Activated CD8-positive, alpha-beta memory T cell treated with anti-CD3 and anti-CD28 coated beads, Interleukin-2, amount 50 U/mL, for 4 hours (primary cell): ENCODE measurements around the gene ST7L.
"Not testable (repeated sequence)": the region's sequence is repeated elsewhere in the genome, so short reads cannot be mapped to it uniquely, and the experiment has no call there.

ENCODE experiments used
- DNase-seq: peaks from one replicate; pipeline ENCODE4 v3.0.0-alpha.2; 2020

Gene ST7L

DNA sequence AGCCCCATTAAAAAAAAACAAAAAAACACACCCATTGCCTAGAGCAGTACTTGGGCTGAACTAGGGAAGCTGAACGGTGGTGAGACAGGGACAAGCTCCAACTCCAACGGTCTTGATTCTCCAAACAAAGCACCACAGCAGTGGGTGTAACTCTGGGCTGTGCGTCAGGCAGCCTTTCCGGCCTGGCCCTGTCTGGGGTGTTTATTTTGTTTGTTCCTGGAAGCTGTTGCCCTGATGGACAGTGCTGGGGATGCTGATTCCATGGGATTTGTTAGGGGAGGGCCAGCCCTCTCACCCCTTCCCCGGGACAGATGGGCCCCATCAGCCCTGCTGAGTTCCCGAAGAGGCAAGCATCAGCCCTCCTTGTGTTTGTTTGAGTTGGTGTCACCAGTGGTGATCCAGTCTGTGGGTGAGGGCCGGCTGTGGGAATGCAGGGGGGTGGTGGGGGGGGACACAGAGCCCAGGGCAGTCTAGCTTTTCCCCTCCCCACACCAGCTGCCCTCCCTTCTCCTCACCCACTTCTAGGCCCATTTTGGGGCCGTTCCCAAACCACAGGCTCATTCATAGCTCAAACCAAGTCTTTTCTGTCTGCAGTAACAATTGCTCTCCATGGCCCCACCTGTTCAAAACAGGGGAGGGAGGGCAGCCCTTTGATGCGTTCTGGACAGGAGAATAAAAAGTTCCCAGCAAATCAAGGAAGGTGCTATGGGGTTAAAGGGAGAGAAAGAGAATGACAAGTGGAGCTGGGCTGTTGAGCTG lies 105.7 kb downstream of the ST7L start:
- no peak for DNase-seq

DNA sequence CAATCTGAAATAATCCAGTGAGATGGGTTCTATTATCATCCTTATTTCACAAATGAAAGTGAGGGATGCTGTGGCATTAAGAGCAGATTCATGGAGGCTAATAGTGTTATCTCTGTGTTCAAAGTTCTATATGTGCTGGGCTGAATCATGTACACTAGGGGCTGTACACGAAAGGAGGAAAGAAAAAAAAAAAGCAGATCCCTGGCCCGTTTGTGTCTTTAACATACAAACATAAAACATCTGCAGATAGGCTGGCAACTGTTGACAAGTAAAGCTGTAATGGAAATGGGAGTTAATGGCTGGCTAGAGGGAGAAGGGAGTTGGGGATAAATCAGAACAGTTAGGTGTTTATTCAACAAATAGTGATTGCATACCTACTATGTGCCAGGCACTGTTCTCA lies 107.0 kb downstream of the ST7L start:
- DNase-seq = no peak

DNA sequence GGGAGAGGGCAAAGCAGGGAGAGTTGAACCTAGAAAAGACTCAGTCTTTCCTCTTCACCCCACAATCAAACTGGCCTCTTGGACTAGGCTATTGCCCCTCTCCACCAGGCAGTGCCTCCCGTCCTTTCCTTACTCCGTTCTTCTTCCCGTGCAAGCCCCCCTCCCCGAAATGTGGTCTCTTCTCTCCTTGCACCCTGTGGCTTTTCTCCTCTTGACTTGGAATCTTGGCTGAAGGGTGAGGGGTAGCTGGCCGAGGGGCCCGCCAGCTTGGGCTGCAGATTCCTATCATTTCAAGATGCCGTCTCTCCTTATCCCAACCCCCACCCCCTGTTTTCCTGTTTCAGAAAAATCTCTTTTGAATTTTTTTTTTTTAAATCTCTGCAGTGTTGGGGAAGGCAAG lies 108.6 kb downstream of the ST7L start:
- no peak for DNase-seq

- DNase-seq = no peak
Observed at GRCh38 chr1:112509660-112510178, 109.2 kb downstream of the ST7L start.

- DNase-seq = peak; percentile 30
Observed at GRCh38 chr1:112509005-112509659, 109.8 kb downstream of the ST7L start.

- DNase-seq = peak; percentile 54
Observed at GRCh38 chr1:112508278-112509004, 110.5 kb downstream of the ST7L start, which contains the start of gene WNT2B. WNT2B (plus strand) TSS chr1:112508965; CDS start chr1:112509263, 298 bp downstream.

DNA sequence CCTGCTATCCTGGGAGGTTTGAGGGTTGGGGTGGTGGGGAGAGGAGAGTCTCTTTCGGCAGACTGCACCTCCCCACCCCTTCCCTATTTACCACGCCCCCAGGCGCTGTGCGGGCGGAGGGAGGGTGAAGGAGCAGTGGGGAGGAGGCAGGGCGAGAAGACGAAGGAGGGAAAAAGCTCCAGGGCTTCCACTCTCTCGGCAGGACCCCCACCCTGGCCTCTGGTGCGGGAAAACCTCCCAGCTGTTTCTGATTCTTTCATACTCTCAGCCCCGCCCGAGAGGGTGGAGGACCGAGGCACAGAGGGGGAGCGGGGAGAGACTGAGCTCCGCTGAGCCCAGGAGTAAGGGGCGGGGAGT lies 111.0 kb downstream of the ST7L start:
- peak; percentile 46 for DNase-seq

DNA sequence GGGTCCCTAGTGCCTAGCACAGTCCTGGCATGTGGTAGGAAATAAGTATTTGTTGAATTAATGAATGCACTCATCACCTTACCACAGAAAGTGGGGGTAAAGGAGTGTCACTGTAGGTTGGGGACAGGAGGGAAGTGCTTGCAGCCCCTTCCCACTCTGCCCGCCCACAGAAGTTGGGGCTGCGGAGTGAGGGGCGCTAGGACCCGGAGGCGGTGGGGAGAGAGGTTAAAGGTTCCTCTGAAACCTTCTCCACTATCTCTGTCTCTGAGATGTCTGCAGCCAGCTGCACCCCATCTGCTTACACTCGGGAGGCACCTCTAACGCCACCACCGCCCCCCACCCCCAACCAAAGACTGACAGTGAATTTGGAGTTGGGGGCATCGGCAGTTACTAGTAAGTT lies 111.6 kb downstream of the ST7L start:
- DNase-seq = no peak

DNA sequence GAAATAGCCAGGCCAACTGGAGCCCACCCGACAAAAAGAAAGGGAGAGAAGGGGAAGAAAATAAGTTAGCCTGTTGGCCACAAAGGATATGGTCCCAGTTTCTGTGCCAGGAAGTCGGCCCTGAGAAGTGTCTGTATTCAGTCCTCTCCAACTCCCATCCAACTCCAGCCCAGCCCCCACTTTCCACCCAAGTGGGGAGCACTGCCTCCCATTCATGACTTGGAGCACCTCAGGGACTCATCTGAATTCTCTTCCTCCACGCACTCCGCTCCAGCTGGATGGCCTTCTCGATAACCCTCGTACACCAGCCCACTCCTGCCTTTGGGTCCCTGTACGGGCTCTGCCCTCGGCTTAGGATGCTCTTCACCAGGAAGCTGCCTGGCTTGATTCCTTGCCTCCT lies 112.2 kb downstream of the ST7L start:
- no peak for DNase-seq

DNA sequence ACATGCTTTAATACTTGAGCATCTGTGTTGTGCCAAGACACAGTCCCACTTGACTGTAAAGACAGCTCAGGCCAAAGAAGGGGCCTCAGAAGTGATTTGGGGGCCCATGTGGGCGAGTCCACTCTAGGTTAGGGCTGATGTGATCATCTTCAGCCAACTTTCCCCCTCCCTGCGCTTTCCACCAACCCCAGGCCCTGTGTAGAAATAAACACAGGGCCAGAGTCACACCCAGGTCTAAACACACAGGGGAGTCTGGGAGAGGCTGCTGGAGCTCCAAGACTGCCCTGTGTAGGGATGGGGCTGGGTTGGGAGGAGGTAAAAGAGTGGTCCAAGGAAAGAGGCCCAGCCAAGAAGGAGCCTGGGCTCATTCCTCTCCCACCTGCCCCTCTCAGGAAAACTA lies 112.6 kb downstream of the ST7L start:
- no peak for DNase-seq

GRCh38 chr1:112505878-112506277 lies 113.1 kb downstream of the ST7L start:
- no peak for DNase-seq

DNA sequence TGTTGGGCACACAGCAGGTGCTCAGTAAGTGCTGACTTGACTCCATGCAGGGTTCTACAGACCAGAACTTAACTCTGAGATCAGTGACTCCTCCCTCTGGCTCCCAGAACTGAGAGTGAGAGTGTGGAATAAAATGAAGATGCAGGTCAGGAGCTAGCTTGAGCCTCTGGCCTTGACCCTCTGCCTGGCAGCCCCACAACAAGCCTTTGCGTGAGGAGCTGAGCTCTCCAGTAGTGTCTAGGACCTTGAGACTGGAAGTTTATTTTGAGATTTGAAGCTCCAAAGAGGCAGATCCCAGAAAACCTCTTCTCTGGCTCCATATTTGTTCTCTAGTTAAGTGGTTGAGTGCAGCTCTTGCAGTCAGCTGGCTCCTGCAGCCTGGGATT lies 113.5 kb downstream of the ST7L start:
- DNase-seq = no peak

GRCh38 chr1:112504661-112505399 lies 114.1 kb downstream of the ST7L start:
- DNase-seq = no peak

- no peak for DNase-seq
Observed at GRCh38 chr1:112504001-112504660, 114.8 kb downstream of the ST7L start.

GRCh38 chr1:112502826-112503225 lies 116.1 kb downstream of the ST7L start:
- DNase-seq = no peak

DNA sequence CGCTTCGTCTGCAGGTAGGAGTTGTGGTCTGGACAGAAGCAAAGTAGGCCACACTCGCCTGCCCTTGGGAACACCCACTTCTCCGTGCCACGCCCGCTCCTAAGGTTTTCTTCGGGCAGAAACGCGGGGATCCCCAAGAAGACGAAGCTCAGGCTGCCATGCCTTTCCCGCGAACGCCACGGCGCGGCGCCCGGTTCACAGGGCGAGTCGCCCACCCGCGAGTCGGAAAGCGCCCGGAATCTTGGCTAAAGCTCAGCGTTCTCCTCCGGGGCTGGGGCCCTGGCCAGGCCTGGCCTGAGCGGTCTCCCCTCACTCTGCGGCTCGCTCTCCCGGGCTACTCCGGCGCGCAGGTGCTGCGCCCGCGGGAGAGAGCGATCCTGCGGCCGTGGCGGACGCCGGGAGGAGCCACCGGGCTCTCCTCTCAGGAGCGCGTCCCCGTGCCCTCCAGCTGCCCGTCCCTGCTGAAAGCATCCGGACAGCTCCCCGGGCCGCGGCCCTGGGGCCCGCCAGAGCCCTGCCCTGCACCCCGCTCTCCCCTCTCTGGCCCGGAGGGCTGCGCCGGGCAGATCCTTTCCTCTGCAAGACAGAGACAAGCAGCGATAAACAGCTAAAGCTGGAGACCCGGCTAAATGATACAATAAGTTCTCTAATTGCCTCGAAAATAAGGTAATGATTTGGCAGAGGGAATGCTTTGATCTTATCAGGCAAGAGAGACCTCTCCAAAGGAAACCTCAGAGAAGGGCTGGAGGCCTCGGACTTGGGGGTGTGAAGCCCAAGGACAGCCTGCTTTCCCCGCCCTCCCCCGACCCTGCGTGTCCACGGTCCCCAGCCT lies 116.9 kb downstream of the ST7L start:
- DNase-seq = peak; percentile 67

DNA sequence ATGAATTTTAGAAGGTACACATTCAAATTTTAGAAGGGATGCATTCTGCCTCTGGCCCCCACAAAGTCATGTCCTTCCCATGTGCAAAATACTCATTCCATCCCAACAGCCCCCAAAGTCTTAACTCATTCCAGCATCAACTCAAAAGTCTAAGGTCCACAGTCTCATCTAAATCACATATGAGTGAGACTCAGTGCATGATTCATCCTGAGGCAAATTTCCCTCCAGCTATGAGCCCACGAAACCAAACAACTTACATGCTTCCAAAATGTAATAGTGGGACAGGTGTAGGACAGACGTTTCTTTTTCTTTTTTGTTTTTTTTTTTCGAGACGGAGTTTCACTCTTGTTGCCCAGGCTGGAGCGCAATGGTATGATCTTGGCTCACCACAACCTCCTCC lies 122.7 kb downstream of the ST7L start:
- DNase-seq = no peak

DNA sequence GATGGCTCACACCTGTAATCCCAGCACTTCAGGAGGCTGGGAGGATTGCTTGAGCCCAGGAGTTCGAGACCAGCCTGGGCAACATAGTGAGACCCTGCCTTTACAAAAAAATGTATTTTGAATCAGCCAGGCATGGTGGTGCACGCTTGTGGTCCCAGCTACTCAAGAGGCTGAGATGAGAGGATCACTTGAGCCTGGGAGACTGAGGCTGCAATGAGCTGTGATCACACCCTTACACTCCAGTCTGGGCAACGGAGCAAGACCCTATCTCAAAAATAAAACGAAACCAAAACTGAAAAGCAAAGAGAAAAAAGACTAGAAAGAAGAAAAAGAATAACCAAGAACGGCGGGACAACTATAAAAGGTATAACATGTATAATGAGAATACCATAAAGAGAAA lies 125.6 kb downstream of the ST7L start:
- DNase-seq = no peak

GRCh38 chr1:112492076-112492475 lies 126.9 kb downstream of the ST7L start:
- DNase-seq = no peak

DNA sequence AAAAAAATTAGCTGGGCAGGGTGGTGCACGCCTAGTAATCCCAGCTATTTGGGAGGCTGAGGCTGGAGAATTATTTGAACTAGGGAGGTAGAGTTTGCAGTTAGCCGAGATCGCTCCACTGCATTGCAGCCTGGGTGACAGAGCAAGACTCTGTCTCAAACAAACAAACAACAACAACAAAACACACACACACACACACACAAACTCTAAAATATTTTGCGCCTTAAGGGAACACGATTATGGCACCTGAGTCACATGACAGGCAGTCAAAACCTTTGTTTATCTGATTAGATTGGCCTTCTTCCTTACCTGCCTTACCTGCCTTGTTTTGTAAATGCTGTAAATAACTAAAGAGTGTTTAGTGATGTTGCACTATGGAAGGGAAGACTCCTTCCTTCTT lies 130.8 kb downstream of the ST7L start:
- DNase-seq = no peak

DNA sequence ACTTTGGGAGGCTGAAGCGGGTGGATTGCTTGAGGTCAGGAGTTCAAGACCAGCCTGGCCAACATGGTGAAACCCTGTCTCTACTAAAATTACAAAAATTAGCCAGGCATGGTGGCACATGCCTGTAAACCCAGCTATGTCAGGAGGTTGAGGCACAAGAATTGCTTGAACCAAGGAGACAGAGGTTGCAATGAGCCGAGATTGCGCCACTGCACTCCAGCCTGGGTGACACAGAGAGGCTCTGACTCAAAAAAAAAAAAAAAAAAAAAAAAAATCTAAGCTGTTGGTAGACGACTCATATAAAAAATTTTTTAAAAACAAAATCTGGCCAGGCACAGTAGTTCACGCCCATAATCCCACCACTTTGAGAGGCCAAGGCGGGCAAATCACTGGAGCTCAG lies 131.3 kb downstream of the ST7L start:
- not testable (repeated sequence) for DNase-seq

DNA sequence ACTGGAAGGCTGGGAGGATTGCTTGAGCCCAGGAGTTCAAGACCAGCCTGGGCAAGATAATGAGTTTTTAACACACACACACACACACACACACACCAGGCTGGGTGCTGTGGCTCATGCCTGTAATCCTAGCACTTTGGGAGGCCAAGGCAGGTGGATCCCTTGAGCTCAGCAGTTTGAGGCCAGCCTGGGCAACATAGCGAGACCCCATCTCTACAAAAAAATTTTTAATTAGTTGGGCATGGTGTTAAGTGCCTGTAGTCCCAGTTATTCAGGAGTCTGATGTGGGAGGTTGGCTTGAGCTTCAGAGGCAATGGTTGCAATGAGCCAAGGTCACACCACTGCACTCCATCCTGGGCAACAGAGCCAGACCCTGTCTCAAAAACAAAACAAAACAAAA lies 132.9 kb downstream of the ST7L start:
- not testable (repeated sequence) for DNase-seq
